Gastrocnemius medialis (tissue), 4 donors: ENCODE results near the gene PKP4. TPM values are rescaled to one million over a fixed set of nuclear protein-coding genes. Genes with fewer than 3 reads are reported as not detected.

Source experiments
- ATAC-seq, 2 donors: fragments of 150-250 bp; one replicate each; pipeline ENCODE4 v1.9.1; 2016
- DNase-seq, 2 donors: peaks; one replicate each; pipeline ENCODE4 v3.0.0-alpha.2; 2019
- H3K27ac ChIP-seq, 4 donors: fragments of 200-600 bp; sonication (generic); 1 replicate in 1 of 4; 2 replicates in 3 of 4; pipeline ENCODE4 v1.5.1; 2016 to 2018; ENCODE audit warnings: mild to moderate bottlenecking in 2 of 4, moderate library complexity in 1 of 4
- H3K27me3 ChIP-seq, 3 donors: fragments of 200-600 bp; sonication (generic) in 2 of 3; 1 replicate in 1 of 3; 2 replicates in 2 of 3; pipeline versions ENCODE4 v1.5.1 to v1.6.0; 2016 to 2019; ENCODE audit warnings: mild to moderate bottlenecking in 1 of 3, moderate library complexity in 1 of 3
- H3K36me3 ChIP-seq, 2 donors: fragments of 200-600 bp; sonication (generic) in 1 of 2; one replicate each; pipeline ENCODE4 v1.5.1; 2017 to 2018
- H3K4me1 ChIP-seq, 2 donors: fragments of 200-600 bp; sonication (generic) in 1 of 2; one replicate each; pipeline ENCODE4 v1.5.1; 2016 to 2017; ENCODE audit warnings: mild to moderate bottlenecking in 2 of 2
- H3K4me3 ChIP-seq, 4 donors: fragments of 200-600 bp; sonication (generic) in 3 of 4; 1 replicate in 1 of 4; 2 replicates in 3 of 4; pipeline ENCODE4 v1.5.1; 2016 to 2019; ENCODE audit warnings: mild to moderate bottlenecking in 2 of 4
- H3K9me3 ChIP-seq, 3 donors: fragments of 200-600 bp; sonication (generic) in 2 of 3; 1 replicate in 1 of 3; 2 replicates in 2 of 3; pipeline ENCODE4 v1.5.1; 2016 to 2019
- CTCF ChIP-seq, 5 experiments: fragments of 450-650 bp in 3 of 5; fragments of 200-600 bp in 2 of 5; sonication (generic) in 2 of 5; IDR thresholded peaks in 4 of 5; conservative IDR thresholded peaks in 1 of 5; 1 replicate in 4 of 5; 2 replicates in 1 of 5; pipeline ENCODE4 v1.5.1; 2016 to 2019; ENCODE audit warnings: antibody characterized with exemption in 5 of 5, mild to moderate bottlenecking in 3 of 5, moderate library complexity in 3 of 5
- POLR2A ChIP-seq, 2 donors: fragments of 450-650 bp; IDR thresholded peaks; one replicate each; pipeline ENCODE4 v1.6.1; 2017; ENCODE audit warnings: antibody characterized with exemption in 2 of 2, mild to moderate bottlenecking in 2 of 2, moderate library complexity in 2 of 2
- in situ Hi-C, 4 donors: fragments of 200-750 bp; cut with MboI; loops; one replicate each; pipeline versions ENCODE4 v1.15.0 to v1.8.0; 2017; ENCODE audit warnings: low sequenced_read_pairs in 4 of 4
- intact Hi-C: fragments of 100-400 bp; cut with DNase I; formaldehyde crosslinking; loops from one replicate; pipeline ENCODE4 v1.15.1; 2023; ENCODE audit warnings: low total_unique reads
- total RNA-seq, 4 donors: library from RNA; depleted of rRNA; stranded (reverse); fragments of >200 nt; gene quantifications; one replicate each; pipeline versions ENCODE4 v1.1.0 to v1.2.3, GENCODE V29; 2016

Gene PKP4
- total RNA-seq, 4 donors from 2014 or later = 15.3 to 36.0 (median 25.6) TPM

DNA sequence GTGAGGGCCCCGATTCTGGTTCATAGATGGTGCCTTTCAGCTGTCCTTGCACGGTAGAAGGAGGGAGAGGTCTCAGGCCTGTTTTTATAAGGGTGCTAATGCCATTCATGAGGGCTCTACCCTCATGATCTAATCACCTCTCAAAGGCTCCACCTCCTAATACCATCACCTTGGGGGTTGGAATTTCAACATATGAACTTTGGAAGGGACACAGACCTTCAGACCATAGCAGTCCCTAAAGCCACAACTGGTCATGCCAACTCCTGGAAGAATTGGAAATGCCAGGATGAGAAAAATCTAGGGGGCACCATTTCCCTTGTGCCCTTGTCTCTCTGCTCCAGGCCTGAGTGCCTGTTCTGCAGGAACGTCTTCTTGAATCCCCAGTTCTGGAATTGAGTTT is 213.5 kb downstream of the PKP4 start:
- Histone ChIP-seq H3K9me3 (no peaks in the 10 kb centered on the region), H3K4me1 (no peaks in the 10 kb centered on the region), H3K27me3 (no peaks in the 10 kb centered on the region), H3K4me3 (no peak overlapping the region), H3K27ac (no peak overlapping the region), H3K36me3 (peaks cover 0 to 20% of the 10 kb centered on the region in 2 donors)
- in situ Hi-C loops = no loop called here
- ATAC-seq = no peak
- intact Hi-C loops = no loop called here
- no peak for DNase-seq
- no peak for TF ChIP-seq POLR2A (IDR thresholded peaks at IDR 0.05)
- TF ChIP-seq CTCF (IDR thresholded peaks at IDR 0.05 in 4 of 5, conservative IDR thresholded peaks at IDR 0.05 in 1 of 5) = no peak

DNA sequence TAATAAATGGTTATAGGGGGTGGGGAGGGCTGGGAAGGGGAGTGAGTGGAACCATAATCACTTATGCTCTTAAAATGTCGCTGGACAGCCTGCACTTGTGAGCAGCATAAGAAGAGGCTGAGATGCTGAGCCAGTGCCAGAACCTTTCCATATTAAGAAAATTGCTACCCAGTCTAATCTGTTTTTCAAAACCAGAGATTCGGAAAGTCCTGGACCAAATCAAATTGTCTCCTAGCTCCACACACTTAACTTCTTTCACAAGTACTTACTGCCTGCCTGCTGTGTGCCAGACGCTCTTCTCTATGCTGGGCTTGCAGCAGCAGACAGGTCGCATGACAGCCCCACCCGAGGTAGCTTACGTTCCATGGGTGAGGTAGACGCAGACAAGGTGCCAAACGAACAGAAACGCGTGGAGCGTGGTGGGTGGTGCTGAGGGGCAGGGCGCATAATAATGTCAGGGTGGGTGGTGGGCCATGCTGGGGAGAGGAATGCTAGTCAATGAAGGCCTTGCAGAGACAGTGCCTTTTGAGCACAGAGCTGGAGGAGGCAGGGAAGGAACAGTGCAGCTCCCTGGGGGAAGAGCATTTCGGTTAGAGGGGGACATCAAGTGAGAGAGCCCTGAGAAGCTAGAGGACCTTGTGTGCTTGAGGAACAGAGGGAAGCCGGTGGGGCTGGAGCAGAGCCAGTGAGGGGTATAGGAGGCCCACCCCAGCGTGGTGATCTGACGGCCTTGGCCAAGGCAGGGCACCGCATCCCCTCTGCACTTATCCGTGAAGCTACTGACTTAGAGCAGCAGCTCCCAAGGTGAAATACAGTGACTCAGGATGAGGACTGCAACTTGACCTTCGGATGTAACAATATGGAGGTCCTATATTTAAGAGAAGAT is 214.9 kb downstream of the PKP4 start:
- TF ChIP-seq POLR2A (IDR thresholded peaks at IDR 0.05) = no peak
- DNase-seq = no peak
- Histone ChIP-seq H3K9me3 (no peaks in the 10 kb centered on the region), H3K27me3 (no peaks in the 10 kb centered on the region), H3K4me1 (no peaks in the 10 kb centered on the region), H3K36me3 (peaks cover 0 to 29% of the 10 kb centered on the region in 2 donors), H3K4me3 (no peak overlapping the region), H3K27ac (no peak overlapping the region)
- intact Hi-C loops = no loop called here
- in situ Hi-C loops = no loop called here
- no peak for ATAC-seq

DNA sequence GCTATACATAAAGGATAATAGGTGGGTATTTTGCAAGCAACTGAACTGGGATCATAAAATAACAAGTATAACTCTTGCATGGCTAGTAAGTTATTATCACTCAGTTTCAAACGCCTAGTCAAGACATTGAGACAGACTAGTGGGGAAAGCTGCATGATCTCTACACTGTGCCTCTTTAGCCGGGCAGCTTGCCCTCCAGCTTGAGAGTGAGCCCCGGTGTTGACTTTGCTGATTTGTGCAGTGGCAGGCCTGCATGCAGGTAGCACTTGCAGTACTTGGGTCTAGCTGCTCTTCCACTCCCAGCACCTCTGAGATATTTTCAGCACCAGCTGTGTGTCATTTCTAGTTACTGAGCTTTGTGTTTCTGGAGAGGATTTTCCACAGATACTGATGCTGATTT is 219.5 kb downstream of the PKP4 start:
- TF ChIP-seq CTCF (IDR thresholded peaks at IDR 0.05 in 4 of 5, conservative IDR thresholded peaks at IDR 0.05 in 1 of 5) = no peak
- TF ChIP-seq POLR2A (IDR thresholded peaks at IDR 0.05) = no peak
- in situ Hi-C loops = no loop called here
- Histone ChIP-seq H3K9me3 (no peaks in the 10 kb centered on the region), H3K27ac (no peak overlapping the region), H3K4me1 (no peaks in the 10 kb centered on the region), H3K4me3 (no peak overlapping the region), H3K27me3 (no peaks in the 10 kb centered on the region), H3K36me3 (peaks cover 0 to 48% of the 10 kb centered on the region in 2 donors)
- no peak for DNase-seq
- intact Hi-C loops = no loop called here
- ATAC-seq = no peak

DNA sequence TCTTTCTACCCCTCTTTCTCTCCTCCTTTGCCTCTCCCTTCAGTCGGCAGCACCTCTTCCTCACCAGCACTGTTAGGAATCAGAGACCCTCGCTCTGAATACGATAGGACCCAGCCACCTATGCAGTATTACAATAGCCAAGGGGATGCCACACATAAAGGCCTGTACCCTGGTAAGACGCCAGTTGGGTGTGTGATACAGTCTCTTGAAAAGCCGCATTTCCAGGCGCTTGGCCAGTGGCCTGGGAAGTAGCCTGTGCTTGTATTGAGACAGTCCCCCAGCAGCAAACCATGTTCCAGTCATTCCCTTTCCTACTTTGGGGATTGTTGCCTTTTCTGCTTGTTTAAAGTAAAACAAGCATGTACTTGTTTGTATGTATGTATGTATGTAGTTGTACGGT is 219.9 kb downstream of the PKP4 start:
- ATAC-seq (no peak), DNase-seq (no peak)
- Histone ChIP-seq H3K27ac (no peak overlapping the region), H3K27me3 (no peaks in the 10 kb centered on the region), H3K4me3 (no peak overlapping the region), H3K9me3 (no peaks in the 10 kb centered on the region), H3K36me3 (peaks cover 0 to 48% of the 10 kb centered on the region in 2 donors), H3K4me1 (no peaks in the 10 kb centered on the region)
- no peak for TF ChIP-seq CTCF (IDR thresholded peaks at IDR 0.05 in 4 of 5, conservative IDR thresholded peaks at IDR 0.05 in 1 of 5)
- TF ChIP-seq POLR2A (IDR thresholded peaks at IDR 0.05) = no peak
- intact Hi-C loops (no loop called here), in situ Hi-C loops (no loop called here)

- intact Hi-C loops = no loop called here
- no peaks in the 10 kb centered on the region for H3K27me3 ChIP-seq
- no peak overlapping the region for H3K4me3 ChIP-seq
- DNase-seq (no peak), ATAC-seq (no peak)
- TF ChIP-seq CTCF (IDR thresholded peaks at IDR 0.05 in 4 of 5, conservative IDR thresholded peaks at IDR 0.05 in 1 of 5) = no peak
- no peak for TF ChIP-seq POLR2A (IDR thresholded peaks at IDR 0.05)
- H3K27ac ChIP-seq = no peak overlapping the region
- H3K9me3 ChIP-seq = no peaks in the 10 kb centered on the region
- no peaks in the 10 kb centered on the region for H3K4me1 ChIP-seq
- H3K36me3 ChIP-seq = peaks cover 0 to 48% of the 10 kb centered on the region in 2 donors
- in situ Hi-C loops = no loop called here
Observed at GRCh38 chr2:158677542-158677941, 220.8 kb downstream of the PKP4 start.
